Amniotic epithelial cell (primary cell): ENCODE data around the gene ZNF346.
"Not testable (repeated sequence)": the region's sequence is repeated elsewhere in the genome, so short reads cannot be mapped to it uniquely, and the experiment has no call there.

Experiments used
- DNase-seq: peaks from one replicate; pipeline ENCODE4 v3.0.0-alpha.2; 2010; ENCODE audit warnings: low read depth

The ZNF346 gene

DNA sequence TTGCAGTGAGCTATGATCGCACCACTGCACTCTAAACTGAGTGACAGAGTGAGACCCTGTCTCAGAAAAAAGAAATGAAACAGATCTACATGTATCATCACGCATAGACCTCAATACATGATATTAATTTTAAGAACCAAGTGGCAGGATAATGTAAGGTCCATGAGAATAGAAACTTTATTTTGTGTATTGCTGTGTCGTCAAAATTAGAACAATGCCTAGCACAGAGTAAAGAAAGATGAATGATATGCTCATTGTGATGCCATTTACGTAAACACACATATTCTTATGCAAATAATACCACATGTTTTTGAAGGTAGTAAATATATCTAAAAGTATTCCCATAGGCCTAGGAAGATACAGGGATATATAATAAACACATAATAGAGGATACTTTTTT is 12.3 kb upstream of the ZNF346 start:
- DNase-seq: no peak

DNA sequence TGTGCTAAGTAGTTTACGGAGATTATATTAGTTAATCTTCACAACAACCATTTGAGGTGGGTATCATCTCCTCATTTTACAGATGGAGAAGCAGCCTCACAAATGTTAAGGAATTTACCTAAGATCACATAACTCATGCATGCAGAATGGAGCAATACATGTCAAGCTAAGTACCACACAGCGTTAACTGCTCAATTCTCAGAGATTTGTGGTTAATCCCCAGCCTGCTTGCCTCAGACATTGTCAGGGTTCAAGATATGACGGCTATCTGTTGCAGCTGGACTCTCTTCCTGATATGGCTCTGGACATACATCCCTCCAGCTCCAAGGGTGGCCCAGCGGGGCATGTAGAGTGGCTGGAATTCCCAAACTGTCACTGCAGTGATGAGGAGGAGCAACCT is 7.3 kb upstream of the ZNF346 start:
- DNase-seq: peak; percentile 53

DNA sequence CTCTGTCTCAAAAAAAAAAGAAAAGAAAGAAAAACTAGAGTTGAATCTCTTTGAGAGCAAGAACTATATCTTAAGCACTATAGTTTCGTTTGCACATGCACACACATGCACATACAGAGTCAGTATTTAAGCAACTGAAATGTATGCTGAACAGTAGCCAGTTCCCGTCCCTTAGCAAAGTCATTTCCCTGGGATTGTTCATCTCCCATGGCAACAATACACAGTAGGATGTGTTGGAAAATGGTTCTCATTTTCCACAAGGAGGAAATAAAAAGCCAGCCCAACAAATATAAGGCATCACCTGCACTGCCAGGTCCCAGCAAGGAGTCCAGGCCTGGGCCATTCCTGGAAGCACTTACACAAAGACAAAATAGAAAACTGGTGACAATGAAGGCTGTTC is 4.2 kb upstream of the ZNF346 start:
- no peak for DNase-seq

DNA sequence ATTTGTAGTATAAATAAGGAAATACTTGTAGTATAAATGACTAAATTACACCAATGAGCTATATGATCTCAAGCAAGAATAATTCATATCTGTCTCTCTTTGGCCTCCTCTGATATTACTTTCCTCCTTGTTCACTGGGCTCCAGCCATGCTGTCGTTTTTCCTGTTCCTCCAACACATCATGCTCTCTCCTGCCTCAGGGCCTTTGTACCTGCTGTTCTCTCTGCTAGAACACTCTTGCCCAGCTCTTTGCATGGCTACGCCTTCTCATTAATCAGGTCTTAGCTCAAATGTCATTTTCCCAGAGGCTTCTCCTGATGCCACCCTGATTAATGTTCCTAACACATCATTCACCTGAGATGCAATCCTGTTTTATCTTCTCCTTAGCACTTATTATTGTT is 2.5 kb upstream of the ZNF346 start:
- no peak for DNase-seq

DNA sequence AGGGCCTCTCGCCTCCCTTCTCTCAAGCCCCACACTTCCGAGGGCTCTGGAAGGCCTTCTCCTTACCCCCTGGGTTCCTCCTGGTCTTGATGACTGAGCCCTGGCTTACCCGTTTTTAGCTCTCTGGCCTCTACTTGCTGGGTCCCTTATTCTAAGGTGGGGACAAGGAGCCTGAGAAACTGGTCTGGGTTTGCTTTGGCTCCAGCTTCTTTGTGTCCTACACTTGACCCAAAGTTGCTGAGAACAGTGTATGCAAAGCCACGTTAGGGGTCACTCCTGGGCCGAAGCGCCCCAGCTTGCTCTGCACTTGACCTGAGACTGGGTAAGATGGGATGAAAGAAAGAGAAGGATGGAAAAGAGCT is 788 bp downstream of the ZNF346 start:
- DNase-seq: peak; percentile 11

DNA sequence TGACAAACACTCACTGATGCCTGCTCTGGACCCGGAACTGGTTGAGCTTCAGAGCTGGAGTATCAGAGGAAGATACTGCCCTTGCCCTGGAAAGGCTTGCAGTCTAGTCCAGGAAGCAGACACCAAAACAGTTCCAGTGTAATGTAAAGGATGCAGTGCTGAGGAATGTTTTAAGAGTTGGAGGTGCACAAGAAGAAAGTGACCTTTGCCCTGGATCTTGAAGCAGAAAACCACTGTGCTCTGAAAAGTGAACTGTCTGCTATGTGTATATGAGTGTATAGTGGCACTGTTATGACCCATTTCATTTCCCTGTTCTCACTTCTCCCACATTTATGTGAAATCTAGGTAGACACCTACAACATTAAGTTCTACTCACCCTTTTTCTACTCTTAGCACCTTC is 2.1 kb downstream of the ZNF346 start:
- no peak for DNase-seq

DNA sequence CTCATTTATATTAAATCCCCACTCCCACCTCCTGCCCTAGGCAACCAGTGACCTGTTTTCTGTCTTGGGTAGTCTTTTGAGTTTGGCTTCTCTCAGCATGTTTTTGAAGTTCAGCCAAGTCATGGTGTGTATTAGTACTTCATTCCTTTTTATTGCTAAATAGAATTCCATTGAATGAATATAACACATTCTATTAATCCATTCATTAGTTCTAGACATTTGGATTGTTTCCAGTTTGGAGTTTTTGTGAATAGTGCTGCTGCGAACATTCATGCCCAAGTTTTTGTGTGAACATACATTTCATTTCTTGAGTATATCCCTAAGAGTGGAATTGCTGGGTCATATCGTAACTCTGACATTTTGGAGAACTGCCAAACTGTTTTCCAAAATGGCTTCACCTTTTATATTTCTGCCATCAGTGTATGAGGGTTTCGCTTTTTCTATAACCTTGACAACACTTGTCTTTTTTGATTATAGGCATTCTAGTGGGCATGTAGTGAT is 2.7 kb downstream of the ZNF346 start:
- DNase-seq: peak; percentile 75

DNA sequence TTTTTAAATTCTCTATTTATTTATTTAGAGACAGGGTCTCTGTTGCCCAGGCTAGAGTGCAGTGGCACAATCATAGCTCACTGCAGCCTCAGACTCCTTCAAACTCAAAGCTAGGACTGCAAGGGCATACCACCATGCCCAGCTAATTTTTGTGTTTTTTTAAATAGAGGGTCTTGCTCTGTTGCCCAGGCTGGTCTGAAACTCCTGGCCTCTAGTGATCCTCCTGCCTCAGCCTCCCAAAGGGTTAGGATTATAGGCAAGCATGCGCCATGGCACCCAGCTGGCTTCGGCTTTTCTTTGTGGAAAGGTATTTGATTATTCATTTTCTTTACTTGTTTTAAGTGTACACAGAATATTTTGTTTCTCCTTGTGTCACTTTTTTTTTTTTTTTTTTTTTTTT is 5.2 kb downstream of the ZNF346 start:
- no peak for DNase-seq

DNA sequence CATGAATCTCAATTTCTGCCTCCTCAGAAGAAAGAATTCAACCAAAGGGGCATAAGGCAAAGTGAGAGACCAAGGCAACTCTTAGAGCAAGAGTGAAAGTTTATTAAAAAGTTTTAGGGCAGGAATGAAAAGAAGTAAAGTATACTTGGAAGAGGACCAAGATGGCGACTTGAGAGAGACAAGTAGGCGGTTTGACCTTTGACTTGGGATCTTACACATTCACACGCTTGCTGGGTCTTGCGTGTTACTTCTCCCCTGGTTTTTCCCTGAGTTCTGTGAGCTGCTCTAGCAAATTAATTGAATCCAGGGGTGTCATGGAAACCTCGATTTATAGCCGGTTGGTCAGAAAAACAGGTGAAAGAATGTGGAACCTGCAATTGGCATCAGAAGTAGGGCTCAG is 7.0 kb downstream of the ZNF346 start:
- no peak for DNase-seq

DNA sequence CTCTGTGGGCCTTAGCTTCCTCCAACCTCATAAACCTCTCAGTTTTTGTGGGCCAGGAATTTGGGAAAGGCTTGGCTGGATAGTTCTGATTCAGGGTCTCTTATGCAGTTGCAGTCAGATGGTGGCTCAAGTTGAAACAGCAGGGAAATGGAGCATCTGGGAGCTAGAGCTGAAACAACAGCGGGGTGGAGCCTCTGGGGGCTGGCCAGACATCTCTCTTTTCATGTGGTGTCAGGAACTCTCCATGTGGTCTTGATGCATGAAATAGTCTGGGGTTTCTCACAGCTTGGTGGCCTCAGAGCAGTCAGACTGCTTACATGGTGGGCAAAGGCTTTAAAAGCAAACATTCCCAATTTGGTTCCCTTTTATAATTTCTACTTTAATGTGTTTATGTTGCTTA is 13.5 kb downstream of the ZNF346 start:
- DNase-seq: peak; percentile 10

DNA sequence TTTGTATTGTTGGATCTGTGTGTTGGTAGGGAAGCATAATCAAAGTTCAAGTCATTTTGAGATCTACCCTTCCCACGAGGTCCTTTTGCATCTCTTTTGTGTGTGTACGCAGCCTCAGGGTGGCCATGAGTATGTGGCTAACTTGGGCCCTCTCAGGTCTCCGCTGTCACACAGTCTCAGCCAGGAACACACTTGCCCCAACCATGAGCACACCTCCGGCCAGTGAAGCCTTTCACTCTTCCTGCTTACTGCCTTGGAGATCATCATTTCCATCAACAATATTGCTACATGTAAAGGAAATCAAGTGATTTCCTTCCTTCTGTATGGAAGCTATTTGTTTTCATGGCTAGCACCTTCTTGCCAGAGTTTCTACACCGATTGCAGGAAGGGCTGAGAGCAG is 13.9 kb downstream of the ZNF346 start:
- no peak for DNase-seq

DNA sequence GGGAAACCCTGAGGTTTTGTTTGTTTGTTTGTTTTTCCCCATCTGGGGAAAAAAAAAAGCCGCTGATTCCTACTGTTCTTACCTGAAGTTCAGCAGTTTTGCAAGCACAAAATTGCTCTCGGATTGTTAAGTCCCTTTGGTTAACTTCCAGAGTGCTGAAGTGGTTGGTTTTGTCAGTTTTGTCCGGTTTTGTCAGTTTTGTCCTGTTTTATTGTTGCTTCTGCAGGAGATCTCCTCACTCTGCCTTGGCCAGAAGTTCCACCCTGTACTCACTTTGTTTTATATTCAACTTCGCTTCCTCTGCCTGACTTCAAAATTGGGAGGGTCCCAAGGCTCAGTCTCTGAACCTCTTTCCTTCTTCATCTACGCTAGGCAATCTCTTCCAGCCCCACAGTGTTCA is 14.4 kb downstream of the ZNF346 start:
- DNase-seq: no peak

DNA sequence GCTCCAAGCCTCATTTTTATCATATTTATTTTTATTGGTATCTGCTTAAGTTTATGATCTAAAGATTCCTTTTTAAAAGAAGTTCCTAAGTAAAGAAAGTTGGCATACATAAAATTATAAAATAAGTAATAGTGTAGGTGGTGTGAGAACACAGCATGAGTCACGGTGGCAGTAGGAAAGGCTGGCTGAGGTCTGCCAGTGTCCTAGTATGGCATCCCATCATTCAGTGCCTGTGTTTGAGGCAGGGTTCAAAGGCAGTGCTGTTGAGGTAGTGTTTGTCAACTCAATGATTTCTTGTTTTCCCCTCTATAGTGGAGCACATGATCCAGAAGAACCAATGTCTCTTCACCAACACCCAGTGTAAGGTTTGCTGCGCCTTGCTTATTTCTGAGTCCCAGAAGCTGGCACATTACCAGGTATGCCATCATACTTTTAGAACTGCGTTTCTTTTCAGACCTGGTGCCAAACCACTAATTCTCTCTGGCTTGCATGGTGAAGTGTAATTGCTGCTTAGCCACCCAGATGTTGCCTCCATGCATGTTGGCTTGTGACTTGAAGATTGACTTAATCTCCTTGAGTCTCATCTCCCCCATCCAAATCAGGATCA is 18.4 kb downstream of the ZNF346 start:
- peak; percentile 63 for DNase-seq

DNA sequence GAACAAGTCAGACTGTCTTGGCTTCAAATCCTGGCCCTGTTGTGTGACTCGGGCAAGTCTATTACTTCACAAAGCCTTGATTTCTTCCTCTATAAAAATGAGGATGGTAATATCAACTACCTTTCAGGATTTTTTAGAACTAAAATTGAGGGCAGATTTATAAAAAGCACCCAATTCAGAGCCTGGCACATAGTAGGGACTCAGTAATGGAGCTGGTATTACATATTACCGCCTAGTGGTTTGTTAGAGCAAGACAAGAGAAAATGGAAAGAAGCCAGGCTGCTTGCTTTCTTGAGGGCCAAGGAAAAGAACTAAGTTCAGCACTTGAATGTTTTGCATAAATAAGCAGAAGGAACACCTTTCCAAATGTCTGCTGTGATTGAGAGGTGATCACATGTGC is 19.4 kb downstream of the ZNF346 start:
- no peak for DNase-seq

DNA sequence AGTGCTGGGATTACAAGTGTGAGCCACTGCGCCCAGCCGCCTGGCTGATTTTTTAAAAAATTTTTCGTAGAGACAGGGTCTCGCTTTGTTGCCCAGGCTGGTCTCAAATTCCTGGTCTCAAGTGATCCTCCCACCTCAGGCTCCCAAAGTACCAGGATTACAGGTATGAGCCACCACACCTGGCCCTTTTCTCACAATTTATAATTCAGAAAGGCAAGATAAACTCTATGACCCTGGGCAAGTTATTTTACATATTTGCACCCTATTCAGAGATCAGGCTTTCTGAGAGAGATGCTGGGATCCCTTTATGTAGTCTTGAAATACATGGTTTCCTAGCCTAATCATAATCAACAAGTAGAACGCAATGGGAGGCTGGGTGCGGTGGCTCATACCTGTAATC is 20.6 kb downstream of the ZNF346 start:
- DNase-seq: no peak

DNA sequence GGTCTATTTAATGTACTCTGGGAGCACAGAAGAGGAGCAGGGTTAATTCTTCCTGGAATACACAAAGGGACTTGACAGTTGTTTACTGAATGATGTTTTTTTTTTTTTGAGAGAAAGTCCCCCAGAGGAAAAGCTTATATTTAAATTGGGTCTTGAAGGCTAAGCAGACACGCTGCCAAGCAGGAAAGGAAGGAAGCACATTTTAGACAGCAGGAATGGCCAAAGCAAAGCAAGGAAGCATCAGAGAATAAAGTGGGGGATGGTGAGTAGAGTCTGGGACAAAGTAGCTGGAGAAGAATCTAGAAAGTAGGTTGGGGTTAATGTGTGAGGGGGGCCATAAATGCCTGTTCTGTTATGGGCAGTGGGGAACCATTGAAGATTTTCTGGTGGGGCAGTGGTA is 21.5 kb downstream of the ZNF346 start:
- DNase-seq: no peak

DNA sequence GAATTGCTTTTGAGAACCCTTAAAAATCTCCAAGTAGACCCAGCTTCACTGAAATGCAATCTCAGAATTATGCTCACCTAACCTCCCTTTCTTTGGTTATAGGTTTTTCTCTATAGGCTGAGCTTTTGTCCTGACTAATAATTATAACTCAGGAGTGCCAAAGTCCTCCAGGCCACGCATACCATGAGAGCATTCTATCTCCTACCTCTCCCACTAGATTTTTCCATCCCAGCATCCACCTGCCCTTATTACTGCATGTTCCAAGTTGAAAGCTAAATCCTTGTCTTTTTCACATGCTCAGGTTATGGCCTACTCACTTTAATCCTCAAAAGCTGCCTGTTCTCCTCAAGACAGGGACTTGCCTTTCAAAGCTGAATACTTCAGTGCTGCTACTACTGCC is 22.1 kb downstream of the ZNF346 start:
- no peak for DNase-seq

DNA sequence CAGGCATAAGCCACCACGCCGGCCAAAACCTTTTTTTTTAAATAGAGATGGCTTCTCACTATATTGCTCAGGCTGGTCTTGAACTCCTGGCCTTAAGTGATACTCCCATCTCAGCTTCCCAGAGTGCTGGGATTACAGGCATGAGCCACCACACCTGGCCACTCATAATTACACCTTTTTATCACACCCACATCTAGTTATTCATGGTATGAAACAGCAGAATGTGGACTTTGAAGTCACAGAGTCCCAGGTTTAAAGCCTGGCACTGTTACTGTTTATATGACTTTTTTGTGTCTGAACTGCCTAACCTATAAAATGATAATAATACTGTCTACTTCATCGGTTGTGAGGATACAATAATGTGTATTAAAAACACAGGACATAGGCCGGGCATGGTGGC is 23.1 kb downstream of the ZNF346 start:
- no peak for DNase-seq

DNA sequence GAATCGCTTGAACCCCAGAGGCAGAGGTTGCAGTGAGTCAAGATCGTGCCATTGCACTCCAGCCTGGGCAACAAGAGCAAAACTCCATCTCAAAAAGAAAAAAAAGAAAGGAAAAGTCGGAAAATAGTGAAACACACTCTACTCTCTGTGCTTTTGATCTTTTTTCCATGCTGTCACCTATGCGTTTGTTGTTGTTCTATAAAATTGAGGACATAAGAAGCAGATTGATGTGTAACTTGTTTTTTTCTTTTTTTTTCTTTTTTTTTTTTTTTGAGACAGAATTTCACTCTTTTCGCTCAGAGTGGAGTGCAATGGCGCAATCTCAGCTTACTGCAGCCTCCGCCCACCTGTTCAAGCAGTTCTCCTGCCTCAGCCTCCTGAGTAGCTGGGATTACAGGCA is 26.0 kb downstream of the ZNF346 start:
- not testable (repeated sequence) for DNase-seq

DNA sequence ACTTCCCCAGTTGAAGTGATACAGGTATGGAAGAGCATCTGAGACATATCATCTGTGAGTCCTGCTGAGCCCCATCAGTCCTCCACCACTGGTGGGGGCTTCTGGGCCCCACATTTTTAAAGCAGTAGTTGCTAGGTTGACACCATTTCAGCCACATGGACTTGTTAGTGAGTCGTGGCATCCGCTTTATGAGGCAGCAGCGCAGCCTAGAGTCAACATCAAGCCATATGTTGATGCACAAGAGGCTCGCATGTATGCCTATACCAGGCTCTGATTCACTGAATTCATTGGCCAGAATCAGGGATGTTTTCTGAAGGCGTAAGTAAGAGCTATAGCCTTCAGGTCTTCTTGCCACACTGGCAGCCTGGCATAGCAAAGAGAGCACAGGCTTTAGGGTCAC is 26.8 kb downstream of the ZNF346 start:
- peak; percentile 11 for DNase-seq

DNA sequence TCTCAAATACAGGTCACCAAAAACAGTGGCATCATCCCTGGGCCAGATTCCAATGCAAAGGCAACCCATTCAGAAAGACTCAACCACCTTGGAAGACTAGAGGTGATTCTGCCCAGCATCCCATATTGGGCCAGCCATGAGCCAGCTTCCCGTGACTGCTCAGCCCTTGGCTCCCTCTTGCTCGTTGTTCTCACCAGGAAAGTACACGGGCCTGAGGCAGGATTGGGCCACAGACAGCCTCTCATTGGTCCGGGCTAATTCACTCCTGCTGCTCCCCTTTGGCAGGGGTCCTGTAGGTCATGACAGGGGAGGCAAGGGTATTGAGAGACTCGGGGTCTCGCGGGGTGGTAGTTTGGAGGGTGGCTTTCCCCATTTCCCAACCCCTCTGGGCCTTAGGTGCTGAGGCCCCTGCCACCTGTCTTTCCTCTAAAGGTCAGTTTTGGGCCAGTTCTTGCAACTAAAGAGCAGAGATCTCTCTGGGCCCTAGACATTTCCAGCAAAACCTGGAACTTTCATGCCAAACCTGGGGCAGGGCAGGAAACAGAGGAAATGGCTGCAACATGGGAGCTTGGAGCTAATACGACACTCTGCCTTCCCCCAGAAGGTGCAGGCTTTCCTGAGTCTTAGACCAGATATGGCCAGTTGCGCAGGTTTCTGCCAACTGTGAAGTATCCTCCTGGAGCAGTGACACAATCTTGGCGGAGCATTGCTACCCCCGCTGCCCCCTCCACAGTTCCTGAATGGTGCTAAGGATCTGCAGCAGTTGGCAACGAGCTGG is 42.2 kb downstream of the ZNF346 start:
- no peak for DNase-seq

DNA sequence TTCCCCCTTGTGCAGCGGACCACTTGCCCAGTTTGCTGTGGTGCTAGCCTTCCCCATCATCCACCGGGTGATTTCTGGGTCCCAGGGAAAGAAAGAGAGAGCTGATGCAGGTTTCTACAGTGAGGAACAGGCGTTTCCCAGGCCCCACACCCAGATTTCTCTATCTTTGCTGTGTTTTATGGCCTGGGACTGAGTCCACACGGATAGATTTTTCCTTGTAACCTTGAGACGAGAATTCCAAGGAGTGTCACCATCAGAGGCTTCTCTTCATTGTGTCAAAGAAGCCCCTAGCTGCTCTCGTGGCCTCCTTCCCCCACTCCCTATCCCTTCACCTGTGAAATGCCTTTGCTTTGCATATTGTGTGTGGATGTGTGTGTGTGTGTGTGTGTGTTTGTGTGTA is 43.0 kb downstream of the ZNF346 start:
- DNase-seq: no peak

DNA sequence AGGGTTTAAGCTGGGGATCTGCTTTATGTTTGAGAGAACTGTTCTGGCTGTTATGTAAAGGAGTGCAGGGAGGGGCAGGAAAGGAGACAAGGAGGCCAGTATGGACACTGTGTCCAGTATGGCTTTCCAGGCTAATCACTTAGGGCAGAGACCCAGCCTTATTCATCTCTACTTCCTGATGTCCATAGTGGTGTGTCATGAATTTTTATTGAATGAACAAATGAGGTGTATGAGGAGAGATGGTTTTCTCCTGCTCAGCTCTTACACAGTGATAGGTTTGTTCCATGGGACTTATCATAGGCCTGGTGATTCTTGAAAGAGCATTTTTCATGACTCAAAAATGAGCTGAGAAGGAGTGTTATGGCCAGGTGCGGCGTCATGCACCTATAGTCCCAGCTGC is 43.7 kb downstream of the ZNF346 start:
- DNase-seq: no peak

DNA sequence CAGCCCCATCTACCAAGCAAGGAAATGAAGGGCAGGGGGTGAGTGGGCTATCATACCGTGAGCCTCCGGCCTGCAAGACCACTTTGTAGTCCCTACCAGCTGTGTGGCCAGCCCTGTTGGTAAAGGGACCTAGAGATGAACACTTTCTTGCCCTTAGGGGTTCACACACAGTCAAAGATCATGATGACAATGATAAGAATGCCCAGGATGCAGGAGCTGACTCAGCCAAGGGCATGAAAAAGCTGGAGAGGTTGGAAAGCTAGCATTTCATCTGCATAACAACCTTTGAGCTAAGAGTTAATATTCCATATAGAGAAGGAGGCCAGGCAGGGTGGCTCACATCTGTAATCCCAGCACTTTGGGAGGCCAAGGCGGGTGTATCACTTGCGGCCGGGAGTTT is 45.0 kb downstream of the ZNF346 start:
- DNase-seq: no peak
